Measurements from ENCODE around the gene MTCL1. TPM values are rescaled to one million over a fixed set of nuclear protein-coding genes. Genes with fewer than 3 reads are reported as not detected.

The MTCL1 gene
- polyA plus RNA-seq, 3 donors, result not detected

DNA sequence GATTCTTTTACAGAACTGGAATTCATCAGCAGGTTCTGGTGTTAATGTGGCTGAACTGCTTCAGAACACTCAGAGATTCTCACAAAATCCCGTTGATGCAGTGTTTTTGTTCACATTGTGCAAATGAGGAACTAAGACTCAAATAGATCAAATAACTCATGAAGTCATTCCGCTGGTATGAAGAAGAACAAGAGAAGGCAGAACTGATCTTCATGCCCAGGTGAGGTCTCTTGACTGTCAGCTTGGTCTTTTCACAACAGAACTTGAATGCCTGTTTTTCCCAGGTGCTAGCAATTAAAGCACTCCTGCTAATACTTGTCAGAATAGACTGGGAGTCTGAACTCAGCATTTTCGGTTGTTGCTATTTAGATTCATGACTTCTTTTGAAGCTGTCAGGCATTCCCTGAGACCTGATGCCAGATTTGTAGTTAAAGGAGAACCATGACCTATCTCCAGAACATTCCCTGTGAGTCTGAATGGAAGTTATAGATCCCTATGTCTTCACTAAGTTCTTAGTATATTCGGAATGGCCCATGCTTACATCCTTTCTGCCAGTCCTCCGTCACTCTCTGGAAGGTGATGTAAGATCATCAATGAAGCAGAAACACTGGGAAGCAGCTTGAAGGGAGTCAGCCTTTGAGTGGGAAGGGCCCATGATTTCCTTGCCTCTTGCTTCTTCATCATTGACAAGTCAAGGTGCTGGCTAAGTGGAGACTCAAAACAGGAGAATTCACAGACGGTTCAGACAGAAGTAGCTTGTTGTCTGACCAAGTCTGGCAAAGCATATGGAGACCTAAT is 155.7 kb downstream of the MTCL1 start:
- H3K27me3 ChIP-seq (ENCODE audit: control insufficient read depth in 2 of 2, insufficient read depth in 2 of 2, low read length in 2 of 2), result no peaks in the 10 kb centered on the region
- no peak for DNase-seq
- H3K27ac ChIP-seq (ENCODE audit: low read depth in 1 of 2, low read length in 2 of 2), result no peak overlapping the region
- H3K79me2 ChIP-seq (ENCODE audit: insufficient read depth, low read length), result no peaks in the 10 kb centered on the region
- WGBS (ENCODE audit: insufficient coverage), result 91% methylated on average over 1 of the region's 6 CpGs
- no peak overlapping the region for H3K4me3 Mint-ChIP-seq
- no peaks in the 10 kb centered on the region for H3K4me1 ChIP-seq (ENCODE audit: control insufficient read depth in 1 of 2, insufficient read depth in 2 of 2, low read length in 2 of 2)
- no peak overlapping the region for H3K9ac ChIP-seq (ENCODE audit: insufficient read depth, low read length, poor library complexity, severe bottlenecking)
- H3K9me3 ChIP-seq (replicated peaks in 1 of 2; ENCODE audit: control insufficient read depth in 1 of 2, insufficient read depth in 1 of 2, low read length in 2 of 2), result peaks cover 0 to 8% of the 10 kb centered on the region in 2 donors
- H3K4me3 ChIP-seq (replicated peaks in 1 of 3; ENCODE audit: low read depth in 2 of 3, low read length in 3 of 3), result no peak overlapping the region
- H3K36me3 ChIP-seq (replicated peaks in 1 of 2; ENCODE audit: control insufficient read depth in 1 of 2, insufficient read depth in 2 of 2, low read length in 2 of 2), result no peaks in the 10 kb centered on the region
- H3K4me1 Mint-ChIP-seq, result no peaks in the 10 kb centered on the region
- no peaks in the 10 kb centered on the region for H3K36me3 Mint-ChIP-seq
- no peak overlapping the region for H2AFZ ChIP-seq (ENCODE audit: insufficient read depth, low read depth, low read length, poor library complexity, severe bottlenecking)
- no peaks in the 10 kb centered on the region for H4K20me1 ChIP-seq (ENCODE audit: insufficient read depth, low read length)
- no peak for TF ChIP-seq CTCF (IDR thresholded peaks at IDR 0.05)
- peaks cover 0 to 8% (median 2%) of the 10 kb centered on the region in 7 donors for H3K9me3 Mint-ChIP-seq
- intact Hi-C loops (cut with micrococcal nuclease), result no loop called here
- no peak overlapping the region for H3K4me2 ChIP-seq (replicated peaks; ENCODE audit: extremely low read depth, low read length, poor library complexity, severe bottlenecking)
- peak overlapping the region in 1 of 7 donors; percentile 23 for H3K27ac Mint-ChIP-seq
- peaks cover 2 to 4% (median 4%) of the 10 kb centered on the region in 3 donors for H3K27me3 Mint-ChIP-seq (ENCODE audit: low read depth in 3 of 3)

- DNase-seq, result no peak
- Histone ChIP-seq H3K9ac (ENCODE audit: insufficient read depth, low read length, poor library complexity, severe bottlenecking) (no peak overlapping the region), H3K27ac (ENCODE audit: low read depth in 1 of 2, low read length in 2 of 2) (no peak overlapping the region), H3K4me1 (ENCODE audit: control insufficient read depth in 1 of 2, insufficient read depth in 2 of 2, low read length in 2 of 2) (no peaks in the 10 kb centered on the region), H3K9me3 (replicated peaks in 1 of 2; ENCODE audit: control insufficient read depth in 1 of 2, insufficient read depth in 1 of 2, low read length in 2 of 2) (peaks cover 0 to 8% of the 10 kb centered on the region in 2 donors), H3K36me3 (replicated peaks in 1 of 2; ENCODE audit: control insufficient read depth in 1 of 2, insufficient read depth in 2 of 2, low read length in 2 of 2) (no peaks in the 10 kb centered on the region), H2AFZ (ENCODE audit: insufficient read depth, low read depth, low read length, poor library complexity, severe bottlenecking) (no peak overlapping the region), H3K4me2 (replicated peaks; ENCODE audit: extremely low read depth, low read length, poor library complexity, severe bottlenecking) (no peak overlapping the region), H3K4me3 (replicated peaks in 1 of 3; ENCODE audit: low read depth in 2 of 3, low read length in 3 of 3) (no peak overlapping the region), H4K20me1 (ENCODE audit: insufficient read depth, low read length) (no peaks in the 10 kb centered on the region), H3K27me3 (ENCODE audit: control insufficient read depth in 2 of 2, insufficient read depth in 2 of 2, low read length in 2 of 2) (no peaks in the 10 kb centered on the region), H3K79me2 (ENCODE audit: insufficient read depth, low read length) (no peaks in the 10 kb centered on the region)
- Mint-ChIP-seq H3K27ac (no peak overlapping the region), H3K9me3 (peaks cover 0 to 10% (median 2%) of the 10 kb centered on the region in 7 donors), H3K4me1 (no peaks in the 10 kb centered on the region), H3K36me3 (no peaks in the 10 kb centered on the region), H3K27me3 (ENCODE audit: low read depth in 3 of 3) (peaks cover 0 to 4% (median 2%) of the 10 kb centered on the region in 3 donors), H3K4me3 (no peak overlapping the region)
- no peak for TF ChIP-seq CTCF (IDR thresholded peaks at IDR 0.05)
- intact Hi-C loops (cut with micrococcal nuclease), result no loop called here
- 93% methylated on average over 2 of the region's 3 CpGs for WGBS (ENCODE audit: insufficient coverage)
Observed at GRCh38 chr18:8863427-8863826, 158.1 kb downstream of the MTCL1 start.
